Measurements from ENCODE around the gene FSTL4.

GRCh38 chr5:133275631-133276030 is 336.7 kb downstream of the FSTL4 start:
- no peak for TF ChIP-seq CTCF (IDR thresholded peaks at IDR 0.05)
- no peak for TF ChIP-seq POLR2AphosphoS5 (IDR thresholded peaks at IDR 0.05)
